CD4-positive, alpha-beta T cell treated with Interleukin-1 beta for 1 hour (primary cell): Measurements from ENCODE around the gene SYNPO2L.
"Not testable (repeated sequence)": the region's sequence is repeated elsewhere in the genome, so short reads cannot be mapped to it uniquely, and the experiment has no call there.

ENCODE experiments used
- DNase-seq, 2 donors: peaks; one replicate each; pipeline ENCODE4 v3.0.0-alpha.2; 2020 to 2022

The SYNPO2L gene, protein sequence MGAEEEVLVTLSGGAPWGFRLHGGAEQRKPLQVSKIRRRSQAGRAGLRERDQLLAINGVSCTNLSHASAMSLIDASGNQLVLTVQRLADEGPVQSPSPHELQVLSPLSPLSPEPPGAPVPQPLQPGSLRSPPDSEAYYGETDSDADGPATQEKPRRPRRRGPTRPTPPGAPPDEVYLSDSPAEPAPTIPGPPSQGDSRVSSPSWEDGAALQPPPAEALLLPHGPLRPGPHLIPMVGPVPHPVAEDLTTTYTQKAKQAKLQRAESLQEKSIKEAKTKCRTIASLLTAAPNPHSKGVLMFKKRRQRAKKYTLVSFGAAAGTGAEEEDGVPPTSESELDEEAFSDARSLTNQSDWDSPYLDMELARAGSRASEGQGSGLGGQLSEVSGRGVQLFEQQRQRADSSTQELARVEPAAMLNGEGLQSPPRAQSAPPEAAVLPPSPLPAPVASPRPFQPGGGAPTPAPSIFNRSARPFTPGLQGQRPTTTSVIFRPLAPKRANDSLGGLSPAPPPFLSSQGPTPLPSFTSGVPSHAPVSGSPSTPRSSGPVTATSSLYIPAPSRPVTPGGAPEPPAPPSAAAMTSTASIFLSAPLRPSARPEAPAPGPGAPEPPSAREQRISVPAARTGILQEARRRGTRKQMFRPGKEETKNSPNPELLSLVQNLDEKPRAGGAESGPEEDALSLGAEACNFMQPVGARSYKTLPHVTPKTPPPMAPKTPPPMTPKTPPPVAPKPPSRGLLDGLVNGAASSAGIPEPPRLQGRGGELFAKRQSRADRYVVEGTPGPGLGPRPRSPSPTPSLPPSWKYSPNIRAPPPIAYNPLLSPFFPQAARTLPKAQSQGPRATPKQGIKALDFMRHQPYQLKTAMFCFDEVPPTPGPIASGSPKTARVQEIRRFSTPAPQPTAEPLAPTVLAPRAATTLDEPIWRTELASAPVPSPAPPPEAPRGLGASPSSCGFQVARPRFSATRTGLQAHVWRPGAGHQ

DNA sequence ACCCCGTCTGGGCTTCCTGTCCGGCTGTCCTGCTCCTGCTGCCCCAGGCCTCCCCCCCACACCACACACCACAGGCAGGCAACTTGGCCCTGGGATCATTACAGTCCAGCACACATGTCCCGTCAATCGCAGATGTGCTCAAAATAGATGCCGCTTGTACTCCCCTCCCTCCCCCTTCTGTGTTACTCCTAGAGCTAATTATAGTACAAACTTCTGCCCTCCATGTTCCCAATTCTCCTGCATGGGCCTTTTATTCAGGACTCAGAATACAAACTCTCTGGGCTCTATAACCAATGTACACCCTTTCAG is at the start of gene SYNPO2L:
Gene SYNPO2L, minus strand, starts transcription at position 40 of the 309 bp plus-strand sequence. CDS start 107 bp downstream, outside the sequence.
- DNase-seq, result no peak

DNA sequence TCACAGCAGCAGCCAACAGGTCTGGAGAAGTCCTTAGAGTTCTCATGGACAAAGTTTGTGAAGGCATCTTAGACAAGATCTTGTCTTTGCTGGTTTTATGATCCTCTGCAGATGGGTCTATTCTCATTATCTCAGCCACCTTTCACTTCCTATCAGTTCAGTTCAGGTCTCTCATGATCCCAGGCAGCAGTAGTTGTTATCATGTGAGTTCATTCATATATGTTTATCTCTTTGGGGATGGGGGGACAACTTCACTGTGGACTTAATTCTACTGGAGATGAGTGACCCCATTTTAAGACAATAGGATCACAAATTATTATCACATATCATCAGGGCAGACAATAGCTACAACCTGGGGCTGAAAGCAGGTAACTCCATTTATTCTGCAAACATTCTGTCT is 48.1 kb upstream of the SYNPO2L start:
- DNase-seq, result not testable (repeated sequence)

DNA sequence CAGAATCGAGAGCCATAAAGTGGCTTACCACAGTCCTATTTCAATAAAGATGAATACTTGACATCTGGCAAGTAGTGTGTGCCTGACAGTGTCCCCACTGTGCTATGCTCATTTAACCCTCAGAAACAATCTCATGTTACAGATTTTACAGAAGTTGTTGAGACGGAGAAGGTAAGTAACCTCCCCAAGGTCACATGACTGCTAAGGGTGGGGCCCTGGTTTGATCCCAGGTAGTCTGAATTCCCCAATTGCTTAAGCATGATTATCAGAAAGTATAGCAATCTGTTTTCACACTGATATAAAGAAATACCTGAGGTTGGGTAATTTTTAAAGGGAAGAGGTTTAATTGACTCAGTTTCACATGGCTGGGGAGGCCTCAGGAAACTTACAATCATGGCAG is 43.0 kb upstream of the SYNPO2L start:
- DNase-seq, result not testable (repeated sequence)

DNA sequence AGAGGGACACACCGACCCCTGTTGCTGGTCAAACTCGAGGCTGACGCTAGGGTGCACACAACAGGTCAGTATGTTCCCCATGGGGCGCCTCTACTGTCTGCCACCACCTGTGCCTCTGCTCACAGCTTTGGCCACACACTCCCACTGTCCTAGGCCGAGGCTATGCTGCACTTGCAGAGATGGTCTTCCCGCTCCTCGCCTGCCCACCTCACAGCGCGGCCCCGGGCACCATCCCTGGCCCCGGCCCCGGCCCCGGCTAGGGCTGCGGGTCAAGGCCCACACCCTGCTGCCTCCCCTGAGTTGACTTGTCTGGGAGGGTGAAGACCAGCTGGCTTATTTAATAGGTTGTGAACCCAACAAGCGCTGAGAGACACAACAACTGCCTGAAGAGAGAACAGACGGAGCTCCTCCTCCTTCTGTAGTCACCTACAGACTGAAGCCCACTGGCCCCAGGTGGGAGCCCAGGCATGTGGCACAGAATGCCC is 41.9 kb upstream of the SYNPO2L start, which contains the start of gene AGAP5:
Gene AGAP5, minus strand, starts transcription at position 435 of the 485 bp plus-strand sequence. Its CDS starts 354 bp downstream, at position 81.
- not testable (repeated sequence) for DNase-seq

DNA sequence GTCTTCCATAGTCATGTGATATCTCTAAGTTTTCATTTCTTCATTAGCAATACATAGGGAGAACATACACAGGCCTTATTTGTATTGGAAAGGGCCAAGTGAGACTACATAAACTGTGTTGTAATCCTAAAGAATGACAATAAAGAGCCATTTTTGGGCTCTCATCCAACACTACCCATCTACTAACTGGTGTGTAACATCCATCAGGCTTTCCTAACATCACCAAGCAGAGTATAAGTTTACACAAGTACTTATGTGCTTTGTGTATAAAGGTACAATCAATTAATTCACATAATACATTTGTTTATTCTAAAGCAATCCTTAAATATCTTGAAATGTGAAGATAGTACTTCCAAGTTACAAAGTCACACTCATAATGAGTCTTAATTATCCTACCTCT is 39.5 kb upstream of the SYNPO2L start:
- DNase-seq, result not testable (repeated sequence)

DNA sequence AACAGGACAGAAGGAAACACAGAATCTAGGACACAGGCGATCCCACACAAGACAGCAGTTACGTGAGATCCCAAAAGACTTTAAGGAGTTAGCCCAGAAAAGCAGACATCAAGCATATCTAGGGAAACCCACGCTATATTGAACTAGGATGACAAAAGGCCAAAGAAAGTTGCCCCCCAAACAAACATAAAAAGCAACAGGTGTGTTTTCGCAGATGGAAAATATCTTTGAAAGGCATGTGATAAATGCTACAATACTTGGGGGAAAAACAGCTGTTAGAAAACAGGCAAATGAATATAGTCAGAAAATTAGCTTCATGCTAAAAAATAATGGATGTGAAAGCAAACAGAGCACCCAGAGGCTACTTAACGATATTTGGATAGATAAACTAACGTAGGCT is 34.9 kb upstream of the SYNPO2L start:
- DNase-seq, result not testable (repeated sequence)

DNA sequence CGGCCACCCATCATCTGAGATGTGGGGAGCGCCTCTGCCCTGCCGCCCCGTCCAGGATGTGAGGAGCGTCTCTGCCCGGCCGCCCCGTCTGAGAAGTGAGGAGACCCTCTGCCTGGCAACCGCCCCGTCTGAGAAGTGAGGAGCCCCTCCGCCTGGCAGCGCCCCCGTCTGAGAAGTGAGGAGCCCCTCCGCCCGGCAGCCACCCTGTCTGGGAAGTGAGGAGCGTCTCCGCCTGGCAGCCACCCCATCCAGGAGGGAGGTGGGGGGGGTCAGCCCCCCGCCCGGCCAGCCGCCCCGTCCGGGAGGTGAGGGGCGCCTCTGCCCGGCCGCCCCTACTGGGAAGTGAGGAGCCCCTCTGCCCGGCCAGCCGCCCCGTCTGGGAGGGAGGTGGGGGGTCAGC is 33.8 kb upstream of the SYNPO2L start:
- not testable (repeated sequence) for DNase-seq

DNA sequence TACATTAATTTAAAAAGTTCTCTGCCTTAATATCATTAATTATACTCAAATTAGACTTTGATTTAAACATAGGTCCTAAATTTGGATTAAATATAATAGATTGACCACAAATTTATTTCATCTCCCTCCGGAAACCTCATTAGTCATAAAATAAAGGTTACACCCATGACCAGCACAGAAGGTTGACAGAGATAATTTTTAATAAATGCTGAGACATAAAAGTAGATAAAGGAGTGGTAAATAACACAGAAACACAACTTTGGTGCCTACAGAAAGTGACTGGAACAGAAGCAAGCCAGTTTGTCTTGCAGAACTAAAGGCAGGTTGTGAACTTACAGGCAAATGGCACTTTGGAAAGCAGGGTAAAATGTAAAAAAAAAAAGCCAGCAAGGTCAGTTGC is 31.8 kb upstream of the SYNPO2L start:
- not testable (repeated sequence) for DNase-seq

DNA sequence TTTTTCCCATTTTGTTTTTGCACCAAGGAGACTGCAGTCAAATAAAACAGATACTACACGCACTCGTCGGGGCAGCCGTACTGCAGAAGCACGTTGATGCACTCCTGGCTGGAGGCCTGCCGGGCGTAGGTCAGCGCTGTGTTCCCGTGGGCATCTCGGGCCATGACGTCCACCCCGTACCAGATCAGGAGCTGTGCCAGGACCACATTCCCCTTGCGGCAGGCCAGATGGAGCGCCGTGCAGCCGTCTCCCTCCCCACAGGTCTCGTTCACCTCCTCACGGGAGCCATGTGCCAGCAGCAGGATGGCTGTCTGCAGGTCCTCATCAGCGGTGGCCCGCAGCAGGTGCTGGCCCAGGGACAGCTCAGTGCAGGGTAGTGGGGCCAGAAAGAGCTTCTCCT is 18.7 kb upstream of the SYNPO2L start:
- not testable (repeated sequence) for DNase-seq

DNA sequence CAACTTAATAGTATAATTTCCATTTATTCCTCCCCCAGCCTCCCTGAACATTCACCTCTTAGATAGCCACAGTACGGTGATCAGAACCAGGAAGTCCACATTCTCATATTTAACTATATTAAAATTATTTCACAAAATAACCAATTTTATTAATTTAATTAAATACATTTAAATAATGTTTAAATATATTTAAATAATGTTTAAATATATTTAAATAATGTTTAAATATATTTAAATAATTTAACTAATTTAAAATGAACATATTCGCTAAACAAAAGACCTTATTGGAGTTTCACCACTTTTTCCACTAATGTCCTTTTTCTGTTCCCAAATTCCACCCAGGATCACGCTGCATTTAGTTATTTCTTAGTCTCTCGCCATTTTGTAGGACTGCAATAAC is 12.5 kb upstream of the SYNPO2L start:
- DNase-seq, result not testable (repeated sequence)

DNA sequence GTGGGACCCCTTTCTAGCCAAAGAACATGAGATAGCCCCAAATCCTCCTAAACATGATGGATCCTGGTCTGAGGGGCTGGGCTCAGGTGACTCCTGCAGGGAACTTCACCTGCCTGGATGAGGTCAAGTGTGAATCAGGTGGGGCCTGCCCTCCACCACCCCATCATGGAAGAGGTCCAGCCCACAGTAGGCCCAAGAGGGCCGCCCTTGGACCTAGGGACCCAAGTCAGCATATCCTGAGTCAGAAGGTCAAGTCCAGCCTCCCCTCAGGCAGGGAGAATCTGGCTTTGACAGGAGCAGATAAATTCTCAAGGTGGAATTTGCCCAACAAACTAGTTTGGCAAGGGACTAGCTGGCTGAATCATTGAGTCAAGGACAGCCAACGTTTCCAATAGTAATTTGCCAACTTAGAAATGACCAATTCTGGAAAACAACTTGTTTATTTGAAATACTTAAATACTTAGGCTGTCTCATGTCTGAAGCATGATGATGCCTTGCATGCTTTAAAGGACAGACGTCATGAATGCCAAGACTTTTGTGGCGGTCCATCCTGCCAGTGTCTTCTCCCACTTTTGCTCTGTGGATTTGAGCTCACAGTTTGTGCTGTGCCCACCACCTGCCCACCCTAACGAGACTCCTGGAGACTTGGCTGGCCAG is 10.5 kb upstream of the SYNPO2L start:
- not testable (repeated sequence) for DNase-seq

DNA sequence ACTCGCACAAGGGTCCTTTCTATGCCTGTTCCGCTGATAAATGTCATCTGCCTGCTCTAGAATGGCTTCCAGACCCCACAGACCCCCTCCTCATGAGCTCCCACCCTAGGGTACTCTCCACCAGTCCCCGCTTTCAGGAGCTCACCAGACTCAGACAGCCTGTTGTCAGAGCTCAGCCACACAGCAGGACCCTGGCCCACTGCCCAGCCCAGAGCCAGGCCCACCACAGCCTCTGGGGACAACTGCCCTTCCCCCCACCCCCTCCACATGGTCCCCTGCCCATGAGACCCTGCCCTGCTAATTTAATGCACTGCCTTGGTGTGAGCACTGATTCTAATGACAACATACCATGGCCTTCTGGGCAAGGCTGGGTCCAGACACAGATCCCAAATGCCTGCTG is 9.8 kb upstream of the SYNPO2L start:
- not testable (repeated sequence) for DNase-seq

DNA sequence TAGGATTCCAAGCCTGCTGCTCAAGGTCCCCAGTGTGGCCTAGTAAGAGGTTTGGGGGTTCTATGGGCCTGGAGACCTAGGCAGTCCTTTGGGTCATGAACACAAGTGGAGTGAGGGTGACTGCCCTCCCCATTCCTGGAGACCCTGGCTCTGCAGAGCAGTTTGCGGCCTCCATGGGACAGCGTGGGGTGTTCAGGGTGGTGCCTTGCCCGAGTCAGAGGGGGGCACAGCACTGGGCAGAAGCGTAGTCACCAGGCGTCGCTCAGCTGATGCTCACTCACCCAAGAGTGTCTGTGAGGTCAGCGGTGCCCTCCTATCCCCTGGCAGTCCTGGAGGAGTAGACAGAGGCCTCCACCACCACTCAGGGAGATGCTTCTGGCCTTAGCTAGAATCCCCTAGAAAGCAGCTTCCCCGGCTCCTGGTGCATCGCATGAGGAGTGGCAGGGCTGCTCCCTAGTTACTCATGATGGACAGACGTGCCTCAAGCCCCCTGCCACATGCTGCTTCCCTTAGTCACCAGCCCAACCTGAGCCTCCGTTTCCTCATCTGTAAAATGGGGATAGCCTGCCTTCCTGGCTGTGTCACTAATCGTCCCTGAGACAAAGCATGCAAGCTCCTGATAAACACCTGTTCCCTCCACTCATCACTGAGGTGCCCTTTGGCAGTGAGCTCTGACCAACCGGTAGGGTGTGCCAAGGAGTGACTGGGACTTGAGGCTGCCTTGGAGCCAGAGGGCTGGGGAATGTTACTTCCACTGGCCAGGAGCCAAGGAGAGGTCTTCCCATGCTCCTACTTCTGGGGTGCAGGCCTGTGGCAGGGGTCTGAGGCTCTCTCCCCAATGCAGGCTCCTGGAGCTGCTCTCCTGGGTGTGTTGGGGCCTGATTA is 8.6 kb upstream of the SYNPO2L start:
- not testable (repeated sequence) for DNase-seq

DNA sequence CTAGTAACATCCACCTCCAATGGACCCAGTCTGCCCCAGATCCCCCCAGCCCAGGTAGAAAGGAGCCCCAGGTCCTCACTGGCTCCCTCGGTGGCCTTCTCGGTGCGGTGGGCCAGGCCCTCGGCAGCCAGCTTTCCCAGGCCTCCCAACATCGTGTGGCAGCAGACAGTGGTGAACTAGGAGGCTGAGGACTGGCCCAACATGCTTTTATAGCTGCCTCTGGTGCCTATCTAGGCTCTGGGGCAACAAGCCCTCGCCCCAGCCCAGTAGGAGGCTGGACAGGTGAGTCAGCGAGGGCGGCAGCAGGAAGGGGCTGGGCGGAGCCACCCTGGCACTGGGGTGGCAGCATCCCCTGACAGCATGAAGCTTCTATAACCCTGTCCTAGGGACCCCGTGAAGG is 7.8 kb upstream of the SYNPO2L start:
- DNase-seq, result not testable (repeated sequence)

DNA sequence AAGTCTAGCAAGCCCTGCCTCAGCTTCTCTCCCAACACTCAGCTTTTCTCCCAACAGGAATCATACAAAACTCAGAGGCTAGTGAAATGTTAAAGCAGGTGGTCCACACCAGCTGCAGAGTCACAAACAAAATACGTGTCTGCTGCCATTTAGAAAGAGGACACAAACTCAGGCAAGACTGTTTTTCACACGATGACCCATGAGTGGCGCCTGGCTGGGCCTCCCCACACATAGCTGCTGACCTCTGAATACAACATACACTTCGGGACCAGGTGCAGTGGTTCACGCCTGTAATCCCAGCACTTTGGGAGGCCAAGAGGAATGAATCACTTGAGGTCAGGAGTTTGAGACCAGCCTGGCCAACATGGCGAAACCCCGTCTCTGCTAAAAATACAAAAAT is 6.9 kb upstream of the SYNPO2L start:
- not testable (repeated sequence) for DNase-seq

DNA sequence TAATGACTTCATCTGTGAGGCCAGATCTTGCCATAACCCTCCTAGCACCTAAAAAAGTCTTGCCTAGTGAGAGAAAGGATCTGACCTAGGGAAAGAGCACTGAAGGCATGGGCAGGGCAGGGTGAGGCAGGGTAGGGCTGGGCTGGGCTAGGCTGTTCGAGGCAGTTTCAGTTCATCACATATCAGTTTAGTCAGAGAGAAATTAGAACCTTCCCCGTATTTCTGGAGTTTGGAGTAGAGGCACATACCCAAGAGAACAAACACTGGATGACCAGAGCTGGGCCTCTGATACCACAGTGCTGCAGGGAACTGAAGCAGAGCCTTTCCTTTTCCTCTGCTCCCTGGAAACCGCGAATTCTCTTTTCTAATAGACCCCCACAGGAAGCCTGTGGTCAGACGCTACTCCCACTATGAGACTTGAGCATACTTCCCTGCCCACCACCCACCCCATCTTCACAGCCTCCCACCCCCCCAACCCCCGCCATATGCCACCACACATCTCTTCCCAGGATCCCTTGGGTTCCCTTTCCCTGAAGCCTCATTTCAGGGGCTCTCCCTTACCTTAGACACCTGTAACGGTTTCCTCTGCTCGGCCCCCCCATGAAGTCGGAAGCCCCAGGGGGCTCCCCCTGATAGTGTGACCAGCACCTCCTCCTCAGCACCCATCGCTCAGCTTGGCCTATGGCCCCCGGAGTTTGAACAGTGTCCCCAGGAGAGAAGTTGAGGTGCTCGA is 406 bp downstream of the SYNPO2L start:
- DNase-seq, result no peak

DNA sequence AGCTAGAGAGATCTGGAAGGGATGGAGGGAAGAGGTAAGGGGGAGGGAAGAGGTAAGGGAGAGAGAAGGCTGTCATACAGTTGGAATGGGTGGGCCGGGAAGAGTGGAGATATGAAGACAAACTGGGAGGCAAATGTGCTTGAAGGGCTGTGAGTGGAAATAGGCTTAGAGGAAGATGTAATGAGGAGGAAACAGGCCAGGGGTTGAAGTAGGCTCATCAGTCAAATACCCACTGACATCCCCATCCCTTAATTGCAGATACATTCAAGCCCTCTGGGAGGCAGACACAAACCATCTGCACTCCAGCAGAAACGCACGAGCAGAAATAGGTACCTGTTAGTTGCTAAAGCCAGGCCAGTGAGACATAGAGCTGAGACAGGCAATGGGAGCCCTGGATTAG is 2.1 kb downstream of the SYNPO2L start:
- no peak for DNase-seq

DNA sequence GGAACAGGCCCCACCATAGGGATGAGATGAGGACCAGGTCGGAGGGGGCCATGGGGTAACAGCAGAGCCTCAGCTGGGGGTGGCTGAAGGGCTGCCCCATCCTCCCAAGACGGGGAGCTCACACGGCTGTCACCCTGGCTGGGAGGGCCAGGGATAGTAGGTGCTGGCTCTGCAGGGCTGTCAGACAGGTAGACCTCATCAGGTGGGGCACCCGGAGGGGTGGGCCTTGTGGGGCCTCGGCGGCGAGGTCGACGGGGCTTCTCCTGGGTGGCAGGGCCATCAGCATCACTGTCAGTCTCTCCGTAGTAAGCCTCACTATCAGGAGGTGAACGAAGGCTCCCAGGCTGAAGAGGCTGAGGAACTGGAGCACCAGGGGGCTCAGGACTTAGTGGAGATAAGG is 2.6 kb downstream of the SYNPO2L start:
- no peak for DNase-seq

DNA sequence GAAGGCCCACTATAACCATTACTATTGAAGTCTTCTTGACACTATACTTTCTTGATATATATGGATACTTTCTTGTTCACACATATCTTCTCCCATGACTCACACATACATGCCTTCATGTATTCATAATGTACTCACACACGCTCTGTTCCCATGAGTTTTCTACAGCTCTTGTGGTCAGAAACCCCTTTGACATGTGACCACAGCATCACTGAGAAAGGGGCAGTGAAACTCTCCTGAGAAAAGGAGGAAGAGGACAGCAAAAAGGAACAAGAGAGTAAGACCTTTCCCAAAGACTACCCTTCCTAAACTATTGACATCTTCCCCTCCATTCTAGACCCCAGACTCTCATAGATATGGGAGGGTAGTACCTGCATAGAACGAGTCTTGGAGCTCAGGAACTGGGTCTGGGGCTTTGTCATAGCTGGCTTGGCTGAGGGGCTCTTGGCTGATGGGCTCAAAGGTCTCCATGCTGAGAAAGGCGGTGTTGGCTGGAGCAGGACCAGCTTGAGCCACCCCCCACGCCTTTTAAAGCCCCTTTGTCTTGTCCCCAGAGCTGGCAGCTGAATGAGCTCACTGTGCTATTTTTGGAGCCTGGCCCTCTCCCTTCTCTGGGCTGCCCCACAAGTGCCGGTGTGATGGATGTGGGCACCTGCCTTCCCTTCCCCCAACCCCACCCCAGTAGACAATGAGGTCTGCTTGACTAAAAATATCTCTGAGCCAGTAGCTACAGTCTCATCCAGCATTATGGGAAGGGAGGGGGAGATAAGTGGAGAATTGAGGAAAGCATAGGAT is 5.1 kb downstream of the SYNPO2L start:
- peak in 1 of 2 donors; percentile 20 for DNase-seq

DNA sequence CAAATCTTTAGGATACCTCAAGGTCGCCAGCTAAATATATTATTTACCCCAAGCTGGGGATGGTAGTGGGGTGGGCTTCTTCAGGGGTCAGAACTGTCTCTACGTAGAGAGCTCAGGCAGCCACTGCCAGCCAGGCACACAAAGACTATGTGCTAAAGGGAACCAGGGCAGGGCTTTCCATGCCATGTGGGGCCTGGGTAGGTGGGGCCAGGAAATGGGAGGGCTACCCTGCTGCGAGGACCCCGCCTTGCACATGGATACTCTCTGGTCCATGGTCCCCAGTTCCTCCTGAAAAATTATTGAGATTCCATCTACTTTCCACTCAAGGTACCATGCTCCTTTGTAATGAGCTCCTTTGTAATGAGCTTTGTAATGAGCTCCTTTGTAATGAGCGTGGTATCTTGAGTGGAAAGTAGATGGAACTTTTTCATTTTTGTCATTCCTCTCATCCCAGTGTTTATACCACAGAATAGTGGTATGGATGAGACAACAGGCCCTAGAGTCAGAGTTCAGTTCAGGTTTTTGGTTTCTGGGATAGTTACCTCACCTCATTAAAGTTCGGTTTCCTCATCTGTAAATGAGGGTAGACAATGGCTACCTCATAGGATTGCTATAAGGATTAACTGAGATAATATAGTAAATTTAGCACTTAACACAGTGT is 5.8 kb downstream of the SYNPO2L start:
- no peak for DNase-seq
